HL-60 (cell line): ENCODE data around the gene USP20.

Source experiments
- DNase-seq, 2 experiments: peaks; one replicate each; pipeline ENCODE4 v3.0.0-alpha.2; 2010 to 2020; ENCODE audit warnings: low read depth in 1 of 2, low spot score in 1 of 2
- H3K27ac ChIP-seq: fragments of 250-450 bp; sonication (Bioruptor Pico); replicated peaks from 2 replicates; pipeline ENCODE4 v1.5.1; 2020; ENCODE audit warnings: mild to moderate bottlenecking, moderate library complexity
- H3K27me3 ChIP-seq: fragments of 250-450 bp; sonication (Bioruptor Pico); 2 replicates; pipeline ENCODE4 v1.5.1; 2021; ENCODE audit warnings: mild to moderate bottlenecking, moderate library complexity; ENCODE audit not compliant: insufficient read depth, poor library complexity, severe bottlenecking
- H3K4me3 ChIP-seq: replicated peaks from 2 replicates; pipeline ENCODE4 v1.5.1; 2011; ENCODE audit warnings: mild to moderate bottlenecking, control low read depth, low read length; ENCODE audit not compliant: insufficient read depth
- CTCF ChIP-seq: IDR thresholded peaks from one replicate; pipeline ENCODE4 v1.5.1; 2011; ENCODE audit warnings: low read length, control low read depth, inconsistent platforms; ENCODE audit not compliant: insufficient read depth
- GABPA ChIP-seq: IDR thresholded peaks from 2 replicates; pipeline ENCODE4 v1.6.1; 2012; ENCODE audit warnings: low read depth
- POLR2AphosphoS5 ChIP-seq: IDR thresholded peaks from 2 replicates; pipeline ENCODE4 v1.6.1; 2012; ENCODE audit warnings: low read depth
- REST ChIP-seq: IDR thresholded peaks from 2 replicates; pipeline ENCODE4 v1.6.1; 2012; ENCODE audit warnings: low read depth; ENCODE audit not compliant: insufficient replicate concordance
- SPI1 ChIP-seq: IDR thresholded peaks from 2 replicates; pipeline ENCODE4 v1.6.1; 2012; ENCODE audit warnings: low read depth, mild to moderate bottlenecking, borderline replicate concordance

Gene USP20

GRCh38 chr9:129866394-129867135, 31.3 kb downstream of the USP20 start:
- Histone ChIP-seq H3K27ac (peak overlapping the region; percentile 88), H3K4me3 (no peak overlapping the region), H3K27me3 (no peaks in the 10 kb centered on the region)
- TF ChIP-seq SPI1, result no peak
- TF ChIP-seq GABPA, result no peak
- peak; percentile 64 for TF ChIP-seq POLR2AphosphoS5
- no peak for TF ChIP-seq REST
- peak; percentile 72 to 81 for DNase-seq

- TF ChIP-seq POLR2AphosphoS5 (no peak; the same call in 1 of the 2 replicates), REST (no peak), CTCF (no peak), GABPA (no peak), SPI1 (no peak)
- no peak for DNase-seq
- H3K4me3 ChIP-seq, result no peak overlapping the region
- H3K27me3 ChIP-seq, result no peaks in the 10 kb centered on the region
- peak overlapping the region; percentile 88 for H3K27ac ChIP-seq
These were observed 32.1 kb downstream of the USP20 start for GRCh38 chr9:129867136-129868022.

GRCh38 chr9:129868023-129868871, 33.0 kb downstream of the USP20 start:
- TF ChIP-seq REST (no peak), POLR2AphosphoS5 (peak; percentile 27; the same call in 1 of the 2 replicates)
- no peak overlapping the region for H3K4me3 ChIP-seq
- no peak for DNase-seq

More at GRCh38 chr9:129868023-129868871, 33.0 kb downstream of the USP20 start:
- H3K27me3 ChIP-seq, result no peaks in the 10 kb centered on the region
- peak overlapping the region; percentile 88; the same call in 1 of the 2 replicates for H3K27ac ChIP-seq
